AG04450 (cell line): Measurements from ENCODE around the gene ETS2. TPM values are rescaled to one million over a fixed set of nuclear protein-coding genes. Genes with fewer than 3 reads are reported as not detected.

Experiments
- CTCF ChIA-PET: fragments of 300-600, 350-600 bp; formaldehyde crosslinking; extraction: SDS; loops from one replicate; lab custom pipeline; 2022; ENCODE audit warnings: antibody characterized with exemption, inconsistent platforms; lab: Charles Lee
- POLR2A ChIA-PET: fragments of 350-600 bp; formaldehyde crosslinking; extraction: SDS; loops from one replicate; lab custom pipeline; 2021; ENCODE audit warnings: antibody characterized with exemption, inconsistent platforms; lab: Yijun Ruan, JAX
- DNase-seq: peaks from one replicate; pipeline ENCODE4 v3.0.0-alpha.2; 2011; ENCODE audit warnings: low read depth, low spot score
- H3K27ac ChIP-seq: one replicate; pipeline ENCODE4 v1.5.1; 2012; ENCODE audit warnings: low read depth, low read length, control low read depth
- H3K27me3 ChIP-seq: one replicate; pipeline ENCODE4 v1.6.0; 2012; ENCODE audit warnings: low read length; ENCODE audit not compliant: control insufficient read depth, insufficient read depth
- H3K4me3 ChIP-seq: 2 replicates; pipeline ENCODE4 v1.5.1; 2011; ENCODE audit warnings: mild to moderate bottlenecking, low read depth, low read length, control low read depth
- H3K9me3 ChIP-seq: 2 replicates; pipeline ENCODE4 v1.5.1; 2012; ENCODE audit warnings: low read length; ENCODE audit not compliant: control insufficient read depth, insufficient read depth
- polyA plus RNA-seq: library from polyadenylated mRNA; depleted of rRNA; stranded (reverse); fragments of >200 nt; gene quantifications from 2 replicates; pipeline ENCODE4 v1.2.3, GENCODE V29; 2011
- TF ChIP-seq, protein P1 (sequence below): IDR thresholded peaks from 2 replicates; pipeline ENCODE4 v1.5.1; 2011; ENCODE audit warnings: low read depth, low read length, control low read depth, inconsistent platforms

Gene ETS2
- polyA plus RNA-seq, 1 experiment, result 60.1 TPM

DNA sequence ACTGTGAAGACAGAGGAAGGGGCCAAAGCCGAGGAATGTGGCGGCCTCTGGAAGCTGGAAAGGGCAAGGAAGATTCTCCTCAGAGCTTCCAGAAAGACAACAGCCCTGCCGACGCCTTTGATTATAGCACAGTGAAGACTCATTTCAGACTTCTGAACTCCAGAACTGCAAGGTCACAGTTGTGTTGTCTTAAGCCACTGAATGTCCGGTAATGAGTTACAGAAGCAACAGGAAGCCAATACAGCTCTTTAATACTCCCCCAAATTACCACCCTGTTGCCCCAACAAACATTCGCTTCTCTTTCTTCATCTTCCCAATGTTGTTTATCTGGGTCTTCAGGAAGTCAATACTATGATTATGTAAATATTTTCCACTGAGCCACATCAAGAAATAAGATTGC, 44.0 kb downstream of the ETS2 start:
- H3K4me3 ChIP-seq, result no peak overlapping the region
- ChIA-PET POLR2A (interaction anchor here (0.7 kb wide), 1 partner anchor 133 kb away, joined by 3 read pairs; no protein-coding TSS in a partner anchor), CTCF (no interaction called here)
- no peaks in the 10 kb centered on the region for H3K27me3 ChIP-seq
- no peak for DNase-seq
- TF ChIP-seq, protein P1, sequence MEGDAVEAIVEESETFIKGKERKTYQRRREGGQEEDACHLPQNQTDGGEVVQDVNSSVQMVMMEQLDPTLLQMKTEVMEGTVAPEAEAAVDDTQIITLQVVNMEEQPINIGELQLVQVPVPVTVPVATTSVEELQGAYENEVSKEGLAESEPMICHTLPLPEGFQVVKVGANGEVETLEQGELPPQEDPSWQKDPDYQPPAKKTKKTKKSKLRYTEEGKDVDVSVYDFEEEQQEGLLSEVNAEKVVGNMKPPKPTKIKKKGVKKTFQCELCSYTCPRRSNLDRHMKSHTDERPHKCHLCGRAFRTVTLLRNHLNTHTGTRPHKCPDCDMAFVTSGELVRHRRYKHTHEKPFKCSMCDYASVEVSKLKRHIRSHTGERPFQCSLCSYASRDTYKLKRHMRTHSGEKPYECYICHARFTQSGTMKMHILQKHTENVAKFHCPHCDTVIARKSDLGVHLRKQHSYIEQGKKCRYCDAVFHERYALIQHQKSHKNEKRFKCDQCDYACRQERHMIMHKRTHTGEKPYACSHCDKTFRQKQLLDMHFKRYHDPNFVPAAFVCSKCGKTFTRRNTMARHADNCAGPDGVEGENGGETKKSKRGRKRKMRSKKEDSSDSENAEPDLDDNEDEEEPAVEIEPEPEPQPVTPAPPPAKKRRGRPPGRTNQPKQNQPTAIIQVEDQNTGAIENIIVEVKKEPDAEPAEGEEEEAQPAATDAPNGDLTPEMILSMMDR, result no peak
- no peak overlapping the region for H3K27ac ChIP-seq
- peaks cover 5% of the 10 kb centered on the region for H3K9me3 ChIP-seq

DNA sequence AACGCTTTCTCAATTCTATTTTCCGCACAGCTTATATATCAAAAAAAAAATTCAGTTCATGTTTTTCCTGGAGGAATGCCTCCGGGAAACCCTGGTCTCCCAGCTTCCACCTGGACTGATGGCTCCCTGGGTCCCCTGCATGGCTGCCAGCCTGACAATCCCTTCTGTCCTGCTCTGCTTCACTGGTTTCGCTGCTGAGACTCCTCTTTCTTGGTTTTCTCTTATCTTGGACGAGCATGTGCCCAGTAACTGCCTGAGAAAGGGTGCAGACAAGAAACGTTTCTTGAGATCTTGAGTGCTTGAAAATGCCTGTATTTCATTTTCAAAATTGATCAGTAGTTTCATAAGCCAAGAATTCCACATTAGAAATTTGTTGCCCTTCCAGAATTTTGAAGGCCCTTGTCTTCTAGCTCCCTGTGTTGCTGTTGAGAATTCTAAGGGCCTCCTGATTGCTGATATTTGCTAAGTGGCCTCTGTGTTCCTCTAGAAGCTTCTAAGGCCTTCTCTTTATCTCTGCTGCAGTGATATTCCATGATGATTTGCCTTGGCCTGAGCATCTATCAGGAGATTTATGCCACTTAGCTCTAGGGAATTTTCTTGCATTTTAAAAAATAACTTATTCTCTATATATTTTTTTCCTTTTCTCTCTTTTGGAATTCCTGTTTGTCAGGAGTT, 44.7 kb downstream of the ETS2 start:
- no peak overlapping the region for H3K27ac ChIP-seq
- no peak overlapping the region for H3K4me3 ChIP-seq
- CTCF ChIA-PET, result no interaction called here
- peaks cover 5% of the 10 kb centered on the region for H3K9me3 ChIP-seq
- TF ChIP-seq, protein P1, result no peak
- POLR2A ChIA-PET, result interaction anchor here (0.7 kb wide), 1 partner anchor 132 kb away, joined by 3 read pairs; no protein-coding TSS in a partner anchor
- H3K27me3 ChIP-seq, result no peaks in the 10 kb centered on the region
- no peak for DNase-seq

DNA sequence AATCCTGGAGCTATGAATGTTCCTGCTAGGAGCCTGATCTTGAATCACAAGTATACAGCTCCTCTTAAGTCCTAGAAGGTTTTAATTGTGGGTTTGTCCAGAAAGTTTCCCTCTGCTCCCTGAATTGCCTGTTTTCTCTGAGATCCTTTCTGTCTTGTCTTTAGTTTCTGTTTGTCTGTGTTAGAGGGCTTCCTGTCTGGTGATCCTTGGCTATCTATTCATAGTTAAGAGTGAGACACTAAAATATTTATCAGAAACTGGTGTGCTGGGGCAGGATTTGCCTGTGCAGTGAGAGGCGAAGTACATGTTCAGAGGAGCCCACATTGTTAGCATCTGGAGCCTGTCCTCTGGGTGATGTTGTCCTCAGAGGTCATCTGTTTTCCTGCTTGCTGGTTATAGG, 45.4 kb downstream of the ETS2 start:
- POLR2A ChIA-PET, result no interaction called here
- CTCF ChIA-PET, result no interaction called here
- no peak for DNase-seq
- Histone ChIP-seq H3K4me3 (no peak overlapping the region), H3K27me3 (no peaks in the 10 kb centered on the region), H3K9me3 (peaks cover 5% of the 10 kb centered on the region), H3K27ac (no peak overlapping the region)
- TF ChIP-seq, protein P1, result no peak

DNA sequence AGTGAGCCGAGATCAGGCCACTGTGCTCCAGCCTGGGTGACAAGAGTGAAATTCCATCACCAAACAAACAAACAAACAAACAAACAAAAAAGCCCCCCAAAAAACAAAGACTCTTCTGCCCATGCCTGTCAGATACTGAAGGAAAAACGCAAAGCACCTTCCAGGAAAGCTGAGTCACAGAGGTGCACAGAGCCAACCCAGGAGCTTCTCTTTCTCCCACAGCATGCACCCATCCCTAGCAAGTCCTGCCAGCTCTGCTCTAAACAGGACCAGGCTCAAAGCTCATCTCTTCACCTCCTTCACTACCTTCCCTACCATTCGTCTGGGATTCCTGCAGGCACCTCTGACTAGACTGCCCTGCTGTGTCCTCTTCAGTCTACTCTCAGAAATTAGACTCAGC, 46.5 kb downstream of the ETS2 start:
- Histone ChIP-seq H3K9me3 (peaks cover 5% of the 10 kb centered on the region), H3K4me3 (no peak overlapping the region), H3K27me3 (no peaks in the 10 kb centered on the region), H3K27ac (no peak overlapping the region)
- POLR2A ChIA-PET, result interaction anchor here (0.8 kb wide), 1 partner anchor 68 kb away, joined by 8 read pairs; no protein-coding TSS in a partner anchor
- CTCF ChIA-PET, result no interaction called here
- DNase-seq, result no peak
- TF ChIP-seq, protein P1, result no peak

DNA sequence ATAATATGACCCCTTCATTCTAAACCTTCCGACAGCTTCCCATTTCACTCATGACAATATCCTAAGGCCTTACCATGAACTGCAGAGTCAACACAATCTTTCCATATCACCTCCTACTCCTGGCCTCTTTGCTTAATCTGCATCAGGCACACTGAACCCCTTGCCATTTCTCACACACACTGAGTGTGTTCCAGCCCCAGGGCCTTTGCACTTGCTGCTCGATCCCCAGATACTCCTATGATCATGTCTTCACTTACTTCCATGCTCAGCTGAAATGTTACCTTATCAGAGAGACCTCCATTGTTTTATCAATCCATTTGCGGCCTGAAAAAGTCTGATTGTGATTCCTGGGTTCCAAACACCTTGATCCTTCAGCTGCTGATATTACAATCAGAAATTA, 47.0 kb downstream of the ETS2 start:
- ChIA-PET CTCF (no interaction called here), POLR2A (interaction anchor here (0.8 to 1.4 kb wide), 2 partner anchors 13 to 68 kb away, joined by 7 to 8 read pairs; no protein-coding TSS in a partner anchor)
- no peak overlapping the region for H3K4me3 ChIP-seq

More for the DNA sequence above, 47.0 kb downstream of the ETS2 start:
- no peak for DNase-seq
- TF ChIP-seq, protein P1, result no peak
- no peak overlapping the region for H3K27ac ChIP-seq
- peaks cover 5% of the 10 kb centered on the region for H3K9me3 ChIP-seq
- H3K27me3 ChIP-seq, result no peaks in the 10 kb centered on the region
